ENCODE measurements around the gene CARD11.

The CARD11 gene

DNA sequence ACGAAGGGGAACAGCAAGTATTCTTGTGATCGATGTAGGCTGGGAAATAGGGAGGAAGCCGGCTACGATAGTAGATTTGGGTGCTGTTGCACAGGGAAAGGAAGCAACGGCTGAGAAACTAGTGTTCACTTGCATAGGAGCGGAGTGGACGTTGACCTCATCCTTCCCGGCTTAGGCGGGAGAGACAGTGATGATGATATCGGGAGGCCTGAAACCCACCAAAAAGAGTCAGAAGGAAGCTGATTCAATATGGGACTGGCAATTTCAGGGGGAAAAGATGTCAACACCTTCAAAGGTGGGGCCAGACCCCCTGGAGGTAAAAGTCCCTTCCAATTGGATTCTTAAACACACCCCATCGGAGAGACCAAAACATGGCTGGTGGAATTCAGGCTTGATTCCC is 61.3 kb downstream of the CARD11 start:
- DNase-seq (ENCODE audit: low read depth in 2 of 2): no peak

DNA sequence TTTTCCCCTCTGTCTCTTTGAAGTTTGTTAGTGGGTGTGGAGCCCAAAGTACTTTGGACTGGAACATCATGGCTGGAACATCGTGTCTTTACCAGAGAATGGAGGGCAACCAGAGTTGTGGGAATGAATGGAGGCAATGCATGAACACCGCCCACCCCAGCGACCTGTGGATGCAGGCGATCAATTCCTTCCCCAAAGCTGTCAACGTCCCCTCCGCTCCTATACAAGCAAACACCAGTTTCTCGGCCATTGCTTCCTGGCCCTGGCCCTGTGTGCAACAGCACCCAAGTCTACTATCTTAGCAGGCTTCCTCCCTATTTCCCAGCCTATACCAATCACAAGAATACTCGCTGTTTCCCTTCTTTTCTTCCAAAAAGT is 62.6 kb downstream of the CARD11 start:
- DNase-seq (ENCODE audit: low read depth in 2 of 2): no peak

DNA sequence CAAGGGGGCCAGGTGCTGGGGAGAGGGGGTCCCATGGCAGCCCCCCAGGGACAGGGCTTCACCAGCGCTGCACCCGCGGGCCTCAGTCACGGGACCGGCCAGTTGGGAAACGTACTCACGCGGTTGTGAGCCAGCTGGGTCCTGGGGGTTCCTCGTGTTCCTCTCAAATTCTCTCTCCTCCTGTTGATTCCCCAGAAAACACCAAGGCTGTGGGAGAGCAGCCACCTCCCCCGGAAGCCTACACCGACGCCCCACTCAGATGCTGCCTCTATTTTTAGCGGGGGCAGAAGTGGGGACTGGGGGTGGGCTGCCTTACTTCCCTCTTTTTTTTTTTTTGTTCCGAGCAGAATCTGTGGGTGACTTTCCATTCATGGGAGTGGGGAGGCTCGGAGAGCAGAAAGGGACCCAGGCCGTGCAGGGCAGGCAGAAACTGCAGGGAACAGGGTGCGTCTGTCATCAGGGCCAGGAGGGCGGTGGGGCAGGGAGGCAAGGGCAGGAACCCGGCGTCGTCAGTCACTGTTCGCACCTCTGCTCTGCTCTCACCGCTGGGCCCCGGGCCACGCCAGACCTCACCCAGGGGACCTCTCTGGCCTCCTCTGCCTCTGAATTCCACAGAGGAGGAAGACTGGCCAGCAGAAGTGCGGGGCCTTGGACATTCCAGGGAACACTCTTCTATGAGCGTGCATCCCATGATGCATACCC is 63.1 kb downstream of the CARD11 start:
- no peak for DNase-seq (ENCODE audit: low read depth in 2 of 2)

DNA sequence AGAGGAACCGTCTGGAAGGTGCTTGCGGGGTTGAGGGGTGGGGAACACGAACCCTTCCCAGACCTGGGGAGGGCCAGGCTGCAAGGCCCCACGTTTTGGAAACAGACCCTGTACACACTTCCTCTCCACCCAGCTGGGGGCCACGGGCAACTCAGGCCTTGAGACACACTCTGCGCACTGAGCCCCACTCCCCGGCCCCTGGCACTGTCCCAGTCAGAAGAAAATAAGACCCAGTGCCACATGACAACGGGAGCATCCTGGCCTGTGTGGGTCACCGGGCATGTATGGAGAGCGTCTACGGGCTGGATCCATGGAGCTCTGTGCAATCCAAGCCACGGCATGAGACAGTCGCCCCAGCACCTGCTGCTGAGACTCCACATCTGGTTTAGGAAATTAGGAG is 63.7 kb downstream of the CARD11 start:
- DNase-seq (ENCODE audit: low read depth in 2 of 2): no peak

DNA sequence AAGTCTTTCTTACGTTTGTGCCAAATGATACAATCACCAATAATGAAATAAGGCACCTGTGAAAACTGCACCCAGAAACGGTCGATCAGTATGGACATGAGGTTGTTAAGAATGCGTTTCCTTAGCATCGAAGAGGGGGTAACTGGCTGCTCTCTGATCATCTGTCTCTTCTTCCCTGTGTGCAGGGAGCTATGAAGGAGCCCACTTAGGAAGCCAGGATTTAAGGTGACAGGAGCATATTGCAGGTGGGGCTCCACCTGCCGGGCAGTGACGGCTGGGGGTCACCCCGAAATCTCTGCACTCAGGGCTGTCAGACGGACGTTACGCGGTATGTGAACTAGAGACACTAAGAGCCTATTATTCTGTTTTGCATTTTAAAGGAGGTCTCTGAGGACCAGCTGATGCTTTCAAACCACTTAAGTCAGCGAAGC is 64.5 kb downstream of the CARD11 start:
- DNase-seq (ENCODE audit: low read depth in 2 of 2): no peak

DNA sequence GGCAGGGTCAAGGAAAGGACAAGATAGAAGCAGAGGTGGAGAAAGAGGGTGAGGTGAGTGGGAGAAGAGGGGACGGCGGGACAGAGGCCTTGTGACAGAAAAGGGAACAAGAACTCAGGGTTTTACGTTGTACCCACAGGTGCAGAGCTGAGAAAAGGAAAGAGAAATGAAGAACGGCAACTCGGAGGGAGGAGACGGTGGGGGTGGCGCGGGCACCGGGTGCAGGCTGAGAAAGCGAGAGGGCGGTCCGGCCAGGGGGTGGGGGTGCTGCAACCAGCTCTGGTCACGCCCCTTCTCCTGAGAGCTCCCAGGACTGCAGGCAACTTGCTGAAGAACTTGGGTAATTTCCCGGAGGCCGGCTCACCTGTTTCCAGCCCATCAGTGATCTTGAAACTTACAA is 65.3 kb downstream of the CARD11 start:
- peak; percentile 32 to 68 for DNase-seq (ENCODE audit: low read depth in 2 of 2)

DNA sequence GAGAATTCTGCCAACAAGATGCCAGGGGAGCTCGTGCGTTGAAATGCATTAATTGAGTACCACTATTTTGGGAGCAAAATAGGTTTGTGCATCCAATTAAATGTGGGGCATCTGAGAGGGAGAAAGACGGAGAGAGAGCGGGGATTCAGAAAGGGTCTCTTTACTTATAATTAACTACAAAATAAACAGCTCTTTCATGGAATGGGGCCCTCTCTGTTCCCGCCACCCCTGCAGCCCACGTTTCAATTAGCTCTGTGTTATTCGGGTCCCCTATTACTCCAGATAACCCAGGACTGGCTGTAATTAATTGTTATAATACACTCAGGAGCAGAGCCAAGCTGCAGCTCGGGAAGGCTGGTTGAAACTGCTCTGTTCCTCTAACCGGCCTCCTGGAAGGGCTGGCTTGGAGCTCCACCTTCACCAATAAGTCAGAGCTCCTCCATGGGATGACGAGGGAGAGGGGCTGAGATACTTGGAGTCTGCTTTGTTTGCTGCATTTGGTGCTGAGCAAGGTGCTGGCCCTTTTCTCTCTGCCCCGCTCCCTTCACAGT is 67.8 kb downstream of the CARD11 start:
- DNase-seq (ENCODE audit: low read depth in 2 of 2): no peak

DNA sequence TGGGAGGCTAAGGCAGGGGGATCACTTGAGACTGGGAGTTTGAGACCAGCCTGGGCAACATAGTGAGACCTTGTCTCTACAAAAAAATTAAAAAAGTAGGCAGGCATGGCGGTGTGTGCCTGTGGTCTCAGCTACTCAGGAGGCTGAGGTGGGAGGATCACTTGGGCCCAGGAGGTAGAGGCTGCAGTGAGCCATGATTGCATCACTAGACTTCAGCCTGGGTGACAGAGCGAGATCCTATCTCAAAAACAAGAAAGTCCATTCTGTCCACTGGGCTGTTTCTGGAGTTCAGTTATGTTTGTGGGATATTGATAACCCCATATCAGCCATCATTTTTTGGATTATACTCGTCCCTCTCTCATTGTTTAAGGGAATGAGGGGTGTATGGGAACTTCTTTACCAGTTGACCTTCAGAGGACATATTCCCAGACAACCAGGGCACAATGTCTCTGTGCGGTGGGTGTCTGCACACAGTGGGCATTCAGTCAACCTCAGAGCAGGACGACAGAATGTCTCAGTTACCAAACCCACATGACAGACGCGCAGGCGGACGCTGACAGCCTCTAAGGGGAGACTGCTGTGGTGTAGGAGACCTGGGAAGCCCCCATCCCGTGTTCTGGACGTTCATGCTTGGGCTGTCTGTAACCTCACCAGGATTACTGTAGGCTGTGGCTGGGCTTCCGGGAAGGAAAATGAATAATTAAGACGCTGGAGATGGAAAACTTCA is 69.4 kb downstream of the CARD11 start:
- no peak for DNase-seq (ENCODE audit: low read depth in 2 of 2)

DNA sequence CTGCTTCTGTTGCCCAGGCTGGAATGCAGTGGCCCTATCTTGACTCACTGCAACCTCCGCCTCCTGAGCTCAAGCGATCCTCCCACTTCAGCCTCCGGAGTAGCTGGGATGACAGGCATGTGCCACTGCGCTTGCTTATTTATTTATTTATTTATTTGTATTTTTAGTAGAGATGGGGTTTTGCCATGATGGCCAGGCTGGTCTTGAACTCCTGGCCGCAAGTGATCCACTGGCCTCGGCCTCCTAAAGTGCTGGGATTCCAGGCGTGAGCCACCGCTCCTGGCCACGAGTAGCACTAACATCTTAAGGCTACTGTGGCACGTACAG is 70.9 kb downstream of the CARD11 start:
- DNase-seq (ENCODE audit: low read depth in 2 of 2): no peak

DNA sequence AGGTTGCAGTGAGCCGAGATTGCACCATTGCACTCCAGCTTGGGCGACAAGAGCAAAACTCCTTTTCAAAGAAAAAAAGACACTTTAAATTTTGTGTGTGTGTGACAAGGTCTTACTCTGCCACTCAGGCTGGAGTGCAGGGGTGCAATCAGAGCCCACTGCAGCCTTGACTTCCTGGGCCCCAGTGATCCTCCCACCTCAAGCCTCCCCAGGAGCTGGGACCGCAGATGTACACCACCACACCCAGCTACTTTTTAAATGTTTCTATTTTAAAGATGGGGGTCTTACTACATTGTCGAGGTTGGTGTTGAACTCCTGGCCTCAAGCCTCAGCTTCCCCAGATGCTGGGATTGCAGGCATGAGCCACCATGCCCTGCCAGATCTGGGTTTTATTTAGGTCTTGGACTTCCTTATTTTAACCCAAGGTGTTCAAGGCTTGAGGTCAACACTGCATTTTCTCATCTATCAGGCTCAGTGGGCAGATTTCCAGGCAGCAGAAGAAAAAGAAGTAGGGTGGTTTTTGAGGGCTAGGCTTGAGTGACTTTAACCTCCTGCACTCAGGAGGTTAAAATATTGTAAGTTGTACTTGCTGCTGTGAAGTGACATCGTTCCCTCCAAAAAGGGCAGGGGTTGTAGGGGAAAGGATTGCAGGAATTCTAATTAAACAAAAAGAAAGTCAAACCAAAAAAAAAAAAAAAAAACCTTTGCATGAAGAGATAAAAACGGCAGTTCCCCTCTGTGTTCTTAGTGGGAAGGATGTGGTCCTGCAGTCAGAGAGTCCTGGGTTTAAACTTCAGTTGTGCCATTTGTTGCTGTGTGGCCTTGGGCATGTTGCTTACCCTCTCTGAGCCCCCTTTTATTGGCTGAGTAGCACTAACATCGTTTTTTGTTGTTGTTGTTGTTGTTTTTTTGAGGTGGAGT is 71.5 kb downstream of the CARD11 start:
- no peak for DNase-seq (ENCODE audit: low read depth in 2 of 2)

DNA sequence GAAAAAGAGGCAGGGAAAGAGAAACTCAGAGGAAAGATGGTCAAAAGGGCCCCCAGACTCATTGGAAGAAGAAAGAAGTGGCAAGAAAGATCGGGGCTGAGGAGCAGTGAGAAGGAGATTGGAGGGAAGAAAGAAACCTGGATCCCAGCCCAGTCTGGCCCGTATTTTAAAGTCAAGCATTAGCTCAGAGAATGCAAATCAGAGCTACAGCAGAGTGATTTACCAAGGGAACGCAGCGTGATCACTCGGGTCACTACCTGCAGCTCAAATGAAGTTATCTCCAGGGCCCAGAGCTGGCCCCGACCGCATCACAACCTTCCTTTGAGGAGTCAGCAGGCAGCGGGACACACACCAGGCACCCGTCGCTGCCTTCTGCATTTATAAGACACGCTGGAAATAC is 72.8 kb downstream of the CARD11 start:
- DNase-seq (ENCODE audit: low read depth in 2 of 2): no peak

DNA sequence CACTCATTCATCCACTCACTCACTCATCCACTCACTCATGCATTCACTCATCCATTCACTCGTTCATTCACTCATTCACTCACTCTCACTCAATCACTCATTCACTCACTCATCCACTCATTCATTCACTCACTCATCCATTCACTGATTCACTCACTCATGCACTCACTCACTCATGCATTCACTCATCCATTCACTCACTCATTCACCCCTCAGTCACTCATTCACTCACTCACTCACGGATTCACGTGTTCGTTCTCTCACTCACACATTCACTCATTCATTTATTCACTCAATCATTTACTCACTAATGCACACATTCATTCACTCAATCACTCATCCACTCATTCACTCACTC is 73.4 kb downstream of the CARD11 start:
- DNase-seq (ENCODE audit: low read depth in 2 of 2): no peak

DNA sequence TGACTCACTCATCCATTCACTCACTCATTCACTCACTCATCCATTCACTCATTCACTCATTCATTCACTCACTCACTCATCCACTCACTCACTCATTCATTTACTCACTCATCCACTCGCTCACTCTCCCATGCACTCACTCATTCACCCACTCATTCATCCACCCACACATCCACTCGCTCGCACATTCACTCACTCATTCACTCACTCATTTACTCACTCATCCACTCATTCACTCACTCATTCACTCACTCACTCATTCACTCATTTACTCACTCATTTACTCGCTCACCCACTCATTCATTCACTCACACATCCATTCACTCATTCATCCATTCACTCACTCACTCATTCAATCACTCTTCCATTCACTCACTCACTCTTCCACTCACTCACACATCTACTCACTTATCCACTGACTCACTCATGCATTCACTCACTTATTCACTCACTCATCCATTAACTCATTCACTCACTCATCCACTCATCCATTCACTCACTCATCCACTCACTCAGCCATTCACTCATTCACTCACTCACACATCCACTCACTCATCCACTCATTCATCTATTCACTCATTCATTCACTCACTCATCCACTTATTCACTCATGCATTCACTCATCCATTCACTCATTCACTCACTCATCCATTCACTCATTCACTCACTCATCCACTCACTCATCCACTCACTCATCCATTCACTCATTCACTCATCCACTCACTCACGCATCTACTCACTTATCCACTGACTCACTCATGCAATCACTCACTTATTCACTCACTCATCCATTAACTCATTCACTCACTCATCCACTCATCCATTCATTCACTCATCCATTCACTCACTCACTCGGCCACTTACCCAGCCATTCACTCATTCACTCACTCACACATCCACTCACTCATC is 74.0 kb downstream of the CARD11 start:
- DNase-seq (ENCODE audit: low read depth in 2 of 2): no peak

DNA sequence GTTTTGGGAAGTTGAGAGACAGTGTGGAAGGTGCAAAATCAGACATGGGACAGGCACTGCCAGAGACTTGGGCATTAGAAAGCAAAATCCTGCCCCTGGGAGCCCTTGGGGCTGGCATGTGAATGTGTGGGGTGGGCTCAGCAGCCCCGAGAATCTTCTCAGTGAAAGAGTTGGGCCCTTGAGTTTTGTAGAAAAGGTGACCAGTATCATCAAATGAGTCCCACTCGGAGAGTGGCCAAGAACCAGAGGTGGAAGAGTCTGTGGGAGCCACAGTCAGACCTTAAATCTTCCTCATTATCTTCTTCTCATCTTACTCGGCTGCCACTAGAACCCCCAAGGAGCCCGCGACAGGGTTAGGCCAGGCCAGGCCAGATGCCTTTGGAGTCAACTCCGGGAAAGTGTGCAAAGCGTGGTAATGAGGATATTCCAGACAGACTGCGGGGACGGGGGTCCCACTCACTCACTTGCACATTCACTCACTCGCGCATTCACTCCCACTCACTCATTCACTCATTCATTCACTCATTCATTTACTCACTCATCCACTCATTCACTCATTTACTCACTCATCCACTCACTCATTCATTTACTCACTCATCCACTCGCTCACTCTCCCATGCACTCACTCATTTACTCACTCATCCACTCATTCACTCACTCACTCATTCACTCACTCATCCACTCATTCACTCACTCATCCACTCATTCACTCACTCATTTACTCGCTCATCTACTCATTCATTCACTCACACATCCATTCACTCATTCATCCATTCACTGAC is 74.9 kb downstream of the CARD11 start:
- DNase-seq (ENCODE audit: low read depth in 2 of 2): no peak

DNA sequence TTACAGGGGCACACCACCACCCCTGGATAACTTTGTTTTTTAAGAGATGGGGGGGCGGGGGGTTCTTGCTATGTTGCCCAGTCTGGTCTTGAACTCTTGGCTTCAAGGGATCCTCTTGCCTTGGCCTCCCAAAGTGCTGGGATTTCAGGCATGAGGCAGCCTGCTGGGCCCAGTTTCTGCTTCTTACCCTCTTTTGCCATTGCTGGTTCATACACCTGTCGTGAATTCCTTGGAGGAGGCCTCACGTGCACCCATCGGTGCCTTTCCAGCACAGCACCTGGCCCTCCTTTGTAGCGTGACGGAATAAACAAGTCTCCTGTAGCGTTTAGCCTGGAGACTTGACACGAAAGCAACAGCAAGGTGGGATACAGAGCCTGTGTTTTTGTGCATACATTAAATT is 75.5 kb downstream of the CARD11 start:
- DNase-seq (ENCODE audit: low read depth in 2 of 2): no peak

DNA sequence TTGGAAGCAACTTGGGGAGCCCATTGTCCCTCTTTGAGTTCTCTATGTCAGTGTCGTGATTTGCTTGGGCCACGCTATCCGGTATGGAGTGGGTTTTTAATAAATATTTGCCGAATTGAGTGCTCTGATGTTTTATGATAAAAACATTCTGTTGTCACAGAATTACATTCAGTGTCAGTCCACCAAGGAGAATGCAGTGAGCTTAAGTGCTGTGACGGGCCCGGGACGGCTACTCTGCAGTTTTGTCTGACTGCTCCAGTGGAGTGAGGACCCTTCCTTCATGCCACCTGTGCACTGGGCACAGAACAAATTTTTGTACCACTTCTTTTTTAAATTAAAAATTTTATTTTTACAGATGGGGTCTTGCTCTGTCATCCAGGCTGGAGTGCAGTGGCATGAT is 76.0 kb downstream of the CARD11 start:
- no peak for DNase-seq (ENCODE audit: low read depth in 2 of 2)

DNA sequence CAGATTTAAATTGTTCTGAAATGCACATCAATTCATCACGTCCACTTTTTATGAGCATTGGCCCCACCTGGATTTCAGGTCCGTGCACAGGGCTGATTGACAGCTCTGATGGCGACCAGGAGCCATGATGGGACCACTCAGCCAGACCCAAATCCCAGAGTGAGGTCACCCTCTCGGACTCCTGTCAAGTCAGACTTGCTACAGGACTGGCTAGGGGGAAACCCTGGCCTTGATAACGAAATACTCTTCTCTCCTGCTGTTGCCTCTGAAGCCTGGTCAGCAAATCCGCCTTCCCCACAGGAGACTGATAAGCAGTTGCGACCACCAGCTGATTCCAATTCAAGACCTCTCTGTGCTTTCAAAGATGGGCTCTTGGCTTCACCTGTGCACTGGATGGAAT is 76.4 kb downstream of the CARD11 start:
- DNase-seq (ENCODE audit: low read depth in 2 of 2): no peak

DNA sequence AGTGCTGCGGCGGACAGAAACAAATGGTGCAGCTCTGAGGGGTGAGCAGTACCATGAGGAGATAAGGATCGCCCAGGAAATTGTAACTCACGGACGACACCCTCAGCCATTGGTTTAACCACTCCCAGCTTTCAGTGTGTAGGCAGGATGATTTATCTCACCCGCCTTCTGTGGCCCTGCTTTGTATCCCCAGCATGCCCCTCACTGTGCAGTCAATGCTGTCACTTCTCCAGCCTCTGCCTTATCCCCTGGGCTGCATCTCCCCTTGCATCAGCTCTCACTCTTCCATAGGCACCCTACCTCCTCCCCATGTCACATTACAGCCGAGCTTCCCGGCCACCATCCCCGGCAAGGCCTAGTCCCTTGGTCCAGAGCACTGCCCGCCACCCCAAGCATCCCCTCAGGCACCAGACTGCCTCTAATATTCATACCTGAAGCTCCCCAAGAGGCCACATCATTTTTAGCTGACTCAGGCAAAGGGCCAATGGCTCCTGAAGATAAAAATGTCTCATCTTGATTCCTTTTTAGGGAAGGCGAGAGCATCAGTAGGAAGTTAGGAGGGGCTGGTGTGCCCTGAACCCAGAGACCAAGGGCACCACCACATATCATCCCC is 77.1 kb downstream of the CARD11 start:
- no peak for DNase-seq (ENCODE audit: low read depth in 2 of 2)

DNA sequence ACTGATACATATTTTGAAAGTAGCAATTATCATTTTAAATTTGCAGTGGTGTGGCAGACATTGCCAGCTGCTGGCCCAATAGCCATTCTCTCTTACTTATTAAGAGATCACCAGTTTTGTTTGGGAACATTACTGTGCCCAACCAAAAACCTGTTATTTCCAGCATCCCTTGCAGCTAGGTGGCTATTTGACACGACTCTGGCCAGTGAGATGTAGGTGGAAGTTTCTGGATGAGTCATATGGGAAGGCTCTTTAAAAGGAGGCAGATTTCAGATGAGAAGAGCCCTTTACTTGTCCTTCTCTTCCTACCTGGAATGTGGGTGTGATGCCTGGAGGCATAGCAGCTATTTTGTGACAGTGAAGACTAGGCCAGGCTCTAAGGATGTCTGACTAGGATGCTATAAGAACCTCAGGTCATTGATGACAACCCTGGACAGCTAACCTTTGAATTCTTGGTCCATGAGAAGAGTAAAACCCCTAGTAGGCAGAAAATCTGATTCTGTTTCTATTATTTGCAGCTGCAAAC is 77.9 kb downstream of the CARD11 start:
- no peak for DNase-seq (ENCODE audit: low read depth in 2 of 2)

DNA sequence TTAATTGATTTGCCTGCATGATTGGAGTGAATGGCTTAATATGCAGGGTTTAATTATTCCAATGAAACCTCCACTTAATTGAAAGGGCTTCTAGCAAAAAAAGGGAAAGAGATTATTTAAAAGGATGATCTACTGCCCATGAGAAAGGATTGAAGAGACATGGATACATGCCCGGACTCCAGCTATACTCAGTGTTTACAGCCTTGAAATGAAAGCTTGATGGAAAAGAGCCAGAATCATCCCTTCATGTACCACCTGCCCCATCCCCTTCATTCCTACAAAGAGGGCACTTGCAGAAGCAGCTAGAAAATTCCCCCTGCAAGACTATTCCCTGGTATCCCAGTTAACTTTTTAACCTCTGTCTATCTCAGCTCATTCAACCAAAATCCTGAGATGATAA is 78.4 kb downstream of the CARD11 start:
- DNase-seq (ENCODE audit: low read depth in 2 of 2): no peak

Measured in stimulated activated CD4-positive, alpha-beta T cell treated with anti-CD3 and anti-CD28 coated beads, Interleukin-1b, Interleukin-23, amount 100 ng/mL, for 1 hour (primary cell).